SIG-M5 (cell line): ENCODE measurements around the gene SF3B1.
"Not testable (repeated sequence)": the region's sequence is repeated elsewhere in the genome, so short reads cannot be mapped to it uniquely, and the experiment has no call there.

ENCODE experiments used
- DNase-seq: peaks from one replicate; lab custom pipeline; 2025; lab: John Stamatoyannopoulos, UW

SF3B1 gene

GRCh38 chr2:197343968-197344367 is 90.9 kb downstream of the SF3B1 start:
- DNase-seq, result not testable (repeated sequence)

DNA sequence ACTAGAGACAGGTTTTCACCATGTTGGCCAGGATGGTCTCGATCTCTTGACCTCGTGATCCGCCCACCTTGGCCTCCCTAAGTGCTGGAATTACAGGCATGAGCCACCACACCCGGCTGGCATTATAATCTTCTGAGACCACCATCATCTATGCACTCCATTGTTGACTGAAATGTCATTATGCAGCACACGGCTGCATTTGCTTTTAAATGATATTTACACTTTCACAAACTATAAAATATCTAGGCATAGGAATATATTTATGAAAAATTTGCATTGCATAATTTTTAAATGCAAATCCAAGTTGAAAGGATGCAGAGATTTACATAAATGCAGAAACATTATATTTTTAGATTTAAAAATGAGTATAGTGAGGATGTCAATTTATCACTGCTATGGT is 94.2 kb downstream of the SF3B1 start:
- no peak for DNase-seq
